Activated CD4-positive, CD25-positive, alpha-beta regulatory T cell treated with anti-CD3 and anti-CD28 coated beads, Interleukin-2, amount 50 U/mL, for 24 hours (primary cell): ENCODE measurements around the gene ATG14.
A peak's percentile ranks its signal among the peaks of the same experiment; 100 is the strongest.
"Not testable (repeated sequence)": the region's sequence is repeated elsewhere in the genome, so short reads cannot be mapped to it uniquely, and the experiment has no call there.

Experiments
- ATAC-seq, 2 donors: fragments of 150-1000 bp; cut with Tn5 transposase; one replicate each; pipeline ENCODE4 v1.10.0; 2021; ENCODE audit warnings: mild to moderate bottlenecking in 1 of 2, moderate library complexity in 1 of 2

Gene ATG14

DNA sequence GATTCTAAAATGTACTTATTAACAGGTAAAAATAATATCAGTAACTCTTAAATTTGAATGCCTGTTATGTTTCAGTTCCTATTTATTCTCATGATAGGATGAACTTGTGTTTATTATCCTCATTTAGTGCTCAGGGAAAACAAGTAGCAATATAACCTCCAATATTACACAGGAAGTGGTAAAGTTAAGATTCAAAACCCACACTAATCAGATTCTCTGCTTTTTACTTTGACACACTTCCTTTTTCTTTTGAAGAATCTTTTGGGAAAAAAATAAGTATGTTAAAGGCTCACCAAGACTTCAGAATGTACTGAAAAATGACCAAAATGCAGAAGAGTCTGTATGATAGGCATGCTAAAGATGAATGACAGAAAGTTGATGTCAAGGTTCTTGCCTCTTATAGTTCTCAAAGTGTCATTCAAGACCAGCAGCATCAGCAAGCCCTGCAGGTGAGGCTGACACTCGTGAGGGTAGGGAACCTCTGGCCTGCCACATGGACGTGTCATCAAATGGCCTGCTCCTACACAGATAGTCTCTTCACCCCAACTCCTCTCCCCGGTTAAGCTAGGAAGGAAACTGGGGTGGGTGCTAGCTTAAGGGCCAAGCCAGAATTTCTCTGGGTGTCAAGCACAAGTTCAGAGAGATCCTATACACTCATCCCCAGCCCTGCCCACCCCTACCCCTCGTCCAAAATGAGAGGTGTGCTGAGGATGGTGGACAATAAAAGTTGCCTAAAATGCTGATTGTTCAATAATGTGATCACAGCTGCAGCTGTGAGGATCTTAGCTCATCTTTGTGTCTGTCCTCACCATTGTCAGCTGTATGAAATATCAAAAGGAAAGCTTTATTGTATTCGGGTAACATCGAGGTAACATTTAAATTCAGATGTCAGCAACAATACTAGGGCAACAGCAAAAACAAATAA lies 22.5 kb upstream of the ATG14 start:
- peak; percentile 23 to 36 for ATAC-seq

DNA sequence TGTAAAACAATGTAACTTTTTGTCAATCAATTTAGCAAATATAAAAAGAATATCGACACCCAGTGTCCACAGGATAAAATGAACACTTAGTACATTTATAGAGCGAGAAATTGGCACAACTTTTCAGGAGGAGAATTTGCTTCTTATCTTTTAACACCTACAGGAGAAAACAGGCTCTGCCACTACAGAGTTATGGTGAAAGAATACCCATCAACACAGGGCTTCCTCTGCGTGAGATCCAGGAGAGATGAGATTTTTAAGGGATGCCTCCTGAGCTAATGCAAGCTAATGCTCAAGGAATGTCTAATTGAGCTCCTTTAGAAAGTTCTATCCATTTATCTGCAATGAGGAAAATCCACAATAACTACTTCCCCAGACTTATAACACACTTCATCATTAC lies 21.0 kb upstream of the ATG14 start:
- ATAC-seq, result no peak

DNA sequence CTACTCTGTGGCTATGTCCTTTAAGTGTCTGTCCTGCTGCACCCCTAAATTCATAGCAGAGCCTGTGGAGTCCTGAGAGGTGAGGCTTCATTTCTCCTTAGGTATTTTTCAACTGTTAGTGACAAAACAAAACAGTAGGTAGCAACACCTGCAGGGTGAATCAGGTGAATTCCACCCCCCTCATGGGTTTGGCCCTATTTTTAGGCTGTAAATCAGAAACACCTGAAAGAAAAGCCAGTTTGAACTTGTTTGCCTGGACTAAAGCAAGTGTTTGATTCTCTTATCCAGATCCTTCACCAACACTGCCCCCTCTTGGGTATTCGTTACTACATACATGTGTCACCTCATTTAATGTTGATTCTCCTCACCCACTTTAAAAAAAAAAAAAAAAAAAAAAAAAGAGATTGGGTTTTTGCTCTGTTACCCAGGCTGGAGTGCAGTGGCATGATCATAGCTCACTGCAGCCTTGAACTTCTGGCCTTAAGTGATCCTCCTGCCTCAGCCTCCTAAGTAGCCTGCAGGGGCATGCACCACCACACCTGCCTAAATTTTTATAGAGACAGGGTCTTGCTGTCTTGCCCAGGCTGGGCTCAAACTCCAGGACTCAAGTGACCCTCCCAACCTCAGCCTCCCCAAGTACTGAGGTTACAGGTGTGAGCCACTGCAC lies 18.5 kb upstream of the ATG14 start:
- ATAC-seq, result peak; percentile 82 to 85

DNA sequence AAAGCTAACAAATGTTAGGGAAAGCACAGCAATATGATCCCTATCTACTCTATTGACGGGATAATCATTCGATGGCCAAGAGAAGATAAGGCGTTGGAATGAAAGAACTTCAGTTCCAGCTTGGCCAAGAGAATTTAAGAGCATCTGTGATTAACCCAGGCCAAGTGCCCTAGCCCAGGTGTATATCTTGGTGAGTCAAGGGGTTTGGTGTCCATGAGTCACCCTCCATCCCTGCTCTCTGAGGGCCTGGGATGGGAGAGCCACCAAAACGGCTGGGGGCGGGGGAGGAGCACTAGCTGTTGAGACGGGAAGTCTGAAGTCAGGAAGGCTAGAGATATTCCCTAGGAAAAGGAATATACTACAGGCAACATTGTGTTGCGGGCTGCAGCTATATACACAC lies 15.8 kb upstream of the ATG14 start:
- ATAC-seq, result no peak

DNA sequence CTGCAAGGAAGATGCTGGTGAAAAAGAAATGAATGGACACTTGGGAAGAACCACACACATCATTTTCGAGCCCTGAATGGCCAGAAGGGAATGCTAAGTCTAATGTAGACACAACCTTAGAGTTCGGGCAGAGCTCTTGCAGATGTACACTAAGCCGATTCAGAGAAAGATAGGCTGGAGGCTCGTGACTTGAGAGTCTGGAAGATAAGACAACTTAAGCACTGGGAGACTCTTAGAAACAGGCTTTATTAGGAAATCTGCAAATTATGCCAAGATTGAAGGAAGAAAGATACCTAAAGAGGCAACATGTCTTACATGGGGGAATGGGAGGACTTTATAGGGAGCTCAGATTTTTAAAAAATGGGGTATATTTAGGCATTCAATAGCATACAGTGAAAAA lies 15.3 kb upstream of the ATG14 start:
- no peak for ATAC-seq

DNA sequence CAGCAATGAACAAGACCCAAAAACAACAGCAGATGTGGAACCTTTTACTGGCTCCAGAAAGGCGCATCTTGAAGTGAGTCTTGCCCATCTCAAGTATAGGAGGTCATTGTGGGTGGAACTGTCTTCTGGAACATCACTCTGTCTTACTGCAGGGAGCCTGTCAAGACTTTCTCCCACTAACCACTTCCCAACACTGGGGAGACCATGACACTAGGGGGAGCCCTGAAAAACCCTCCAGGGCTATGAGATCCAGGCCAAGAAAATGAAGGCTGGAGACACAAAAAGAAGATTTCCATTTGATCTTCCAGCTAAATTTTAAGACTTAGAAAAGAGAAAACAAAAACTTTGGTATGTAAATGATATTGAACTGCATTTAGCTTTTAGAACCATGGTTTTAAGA lies 13.5 kb upstream of the ATG14 start:
- no peak for ATAC-seq

DNA sequence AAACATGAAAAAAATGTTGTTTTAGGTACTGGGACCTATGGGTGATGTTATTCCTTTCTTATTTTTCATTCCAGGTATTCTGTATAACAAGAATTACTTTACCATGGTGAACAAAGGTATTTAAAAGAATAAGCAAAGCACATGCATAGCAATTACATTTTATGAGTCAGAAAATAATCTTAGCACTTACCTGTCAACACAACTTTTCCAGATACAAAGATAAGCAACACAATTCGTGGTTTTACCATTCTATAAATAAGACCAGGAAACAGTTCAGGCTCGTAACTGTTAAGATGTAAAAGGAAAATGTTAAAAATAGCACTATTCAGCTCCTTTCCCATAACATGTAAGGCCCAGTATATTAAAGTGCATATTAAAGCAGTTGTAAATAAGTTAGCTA lies 12.3 kb upstream of the ATG14 start:
- no peak for ATAC-seq

DNA sequence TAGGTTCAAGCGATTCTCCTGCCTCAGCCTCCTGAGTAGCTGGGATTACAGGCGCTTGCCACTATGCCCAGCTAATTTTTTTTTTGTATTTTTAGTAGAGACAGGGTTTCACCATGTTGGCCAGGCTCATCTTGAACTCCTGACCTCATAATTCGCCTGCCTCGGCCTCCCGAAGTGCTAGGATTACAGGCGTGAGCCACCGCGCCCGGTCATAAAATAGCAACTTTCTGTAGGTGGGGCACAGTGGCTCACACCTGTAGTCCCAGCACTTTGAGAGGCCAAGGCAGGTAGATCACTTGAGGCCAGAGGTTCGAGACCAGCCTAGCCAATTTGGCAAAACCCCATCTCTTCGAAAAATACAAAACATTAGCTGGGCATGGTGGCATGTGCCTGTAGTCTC lies 10.7 kb upstream of the ATG14 start:
- ATAC-seq, result not testable (repeated sequence)

DNA sequence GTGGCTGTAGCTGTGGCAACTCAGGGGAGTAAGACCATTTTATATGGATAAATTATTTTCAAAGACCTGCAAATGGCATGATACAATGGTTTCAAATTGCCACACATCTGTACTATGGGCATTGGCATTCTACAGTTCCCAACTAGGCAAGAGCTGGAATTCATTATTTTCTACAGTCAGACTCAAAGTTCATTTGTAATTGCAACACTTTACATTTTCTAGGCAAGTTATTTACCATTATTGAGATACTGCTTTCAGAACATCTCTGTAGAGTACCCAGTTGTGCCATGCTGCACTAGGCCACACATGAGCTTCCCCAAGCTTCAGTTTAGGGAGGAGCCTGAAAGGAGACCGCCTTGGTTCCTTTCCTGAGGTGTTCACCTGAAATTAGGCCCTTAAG lies 8.0 kb upstream of the ATG14 start:
- no peak for ATAC-seq

DNA sequence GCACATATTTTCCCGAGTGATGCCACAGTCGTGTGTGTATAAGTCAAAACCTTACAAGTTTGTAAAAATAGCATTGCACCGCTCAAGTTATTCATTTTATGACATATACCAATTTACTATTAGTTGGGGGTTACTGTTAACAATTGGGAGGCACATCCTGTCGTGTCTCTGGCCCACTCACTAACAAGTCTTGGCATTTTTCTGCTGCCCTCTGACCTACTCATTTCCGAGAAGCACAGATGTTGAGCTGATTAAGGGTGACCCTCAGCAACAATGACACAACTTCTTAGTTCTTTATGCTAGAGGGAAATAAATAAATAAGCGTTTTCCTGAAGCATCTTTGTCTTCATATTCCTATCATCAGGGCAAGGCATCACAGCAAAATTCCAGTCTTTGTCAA lies 6.8 kb upstream of the ATG14 start:
- ATAC-seq, result no peak

DNA sequence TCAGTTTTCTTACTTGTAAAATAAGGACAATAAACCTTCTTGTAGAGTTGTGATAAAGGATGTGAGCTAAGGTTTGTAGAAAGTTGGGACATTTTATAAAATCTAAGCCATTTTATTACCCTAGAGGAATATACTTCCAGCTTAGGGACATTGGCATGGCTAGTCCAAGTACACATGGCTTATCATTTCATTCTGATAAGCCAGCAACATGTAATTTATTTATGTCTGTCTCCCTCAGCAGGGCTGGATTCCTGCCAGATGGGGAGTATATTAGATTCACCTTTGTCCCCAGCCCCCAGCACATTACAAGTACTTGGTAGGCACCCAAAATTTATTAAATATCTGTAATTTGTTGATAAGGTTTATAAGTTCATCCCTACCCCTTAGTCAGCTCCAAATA lies 6.3 kb upstream of the ATG14 start:
- ATAC-seq, result no peak

DNA sequence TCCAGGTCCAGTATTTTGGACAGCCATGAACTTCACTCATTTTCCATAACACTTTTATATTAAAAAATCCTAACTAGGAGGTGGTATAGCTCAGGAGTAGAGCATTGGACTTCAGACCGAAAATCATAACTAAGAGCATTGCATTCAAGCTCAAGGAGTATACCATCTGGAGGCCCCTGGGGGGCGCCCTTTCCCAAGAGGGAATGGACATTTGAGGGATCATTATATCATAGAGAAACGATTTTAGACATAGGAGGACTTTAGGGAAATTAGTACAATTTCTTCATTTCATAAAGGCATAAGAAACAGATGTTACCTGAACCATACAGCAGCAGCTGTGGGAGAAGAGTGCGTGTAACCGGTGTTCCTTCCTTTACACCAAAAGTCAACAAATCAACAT lies 5.2 kb upstream of the ATG14 start:
- no peak for ATAC-seq

DNA sequence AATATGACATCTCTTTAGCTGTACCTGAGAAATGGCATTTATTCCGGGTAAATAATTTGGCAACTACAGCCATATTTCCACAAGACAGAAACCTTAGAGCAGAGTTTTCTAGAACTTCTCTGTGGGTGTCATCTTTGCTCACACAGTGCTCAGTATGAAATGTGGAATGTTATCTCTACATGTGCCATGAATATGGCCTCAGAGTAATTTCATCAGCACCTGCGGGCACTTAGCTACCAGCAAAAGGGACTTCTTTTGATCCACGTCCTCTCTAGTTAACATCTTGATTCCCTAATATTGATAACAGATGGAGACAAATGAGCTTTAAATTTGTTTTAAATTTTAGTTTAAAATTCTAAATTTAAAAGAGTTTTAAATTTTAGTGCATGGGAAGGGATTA lies 2.9 kb upstream of the ATG14 start:
- ATAC-seq, result no peak

DNA sequence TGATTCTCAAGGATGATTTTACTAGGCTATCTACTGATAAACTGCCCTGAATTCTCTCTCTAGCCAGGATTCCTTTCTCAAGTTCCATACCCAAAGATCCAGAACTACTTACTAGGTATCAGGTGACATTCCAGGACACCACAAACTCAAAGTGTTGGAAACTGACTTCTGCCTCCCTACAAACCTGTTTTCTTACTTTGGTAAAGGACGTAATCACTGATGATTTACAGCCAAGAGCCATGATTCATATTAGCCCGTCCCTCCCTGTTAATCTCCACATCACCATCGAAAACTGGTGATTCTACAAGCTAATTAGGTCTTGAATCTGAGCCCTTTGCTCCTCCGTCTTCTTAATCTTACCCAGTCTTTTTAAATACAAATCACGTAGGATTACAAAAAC lies 1.0 kb upstream of the ATG14 start:
- ATAC-seq, result no peak

DNA sequence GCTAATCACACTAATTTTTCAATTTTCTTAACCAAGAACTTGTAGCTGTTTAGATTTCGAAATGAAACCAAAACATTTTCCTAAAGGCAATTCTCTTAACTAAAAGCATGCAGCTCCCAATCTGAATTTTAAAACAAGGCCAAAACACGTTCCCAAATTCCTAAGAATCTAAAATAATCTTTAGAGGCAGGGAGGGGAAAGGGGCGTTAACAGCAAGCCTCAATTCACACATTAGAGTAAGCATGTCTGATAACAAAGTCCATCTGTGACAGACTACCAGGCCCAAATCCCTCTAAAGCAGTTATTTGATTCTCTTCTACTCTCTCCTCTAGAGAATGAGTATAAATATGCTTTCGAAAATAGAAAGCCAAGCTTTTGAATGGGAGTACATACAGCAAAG lies 754 bp downstream of the ATG14 start:
- ATAC-seq, result no peak

DNA sequence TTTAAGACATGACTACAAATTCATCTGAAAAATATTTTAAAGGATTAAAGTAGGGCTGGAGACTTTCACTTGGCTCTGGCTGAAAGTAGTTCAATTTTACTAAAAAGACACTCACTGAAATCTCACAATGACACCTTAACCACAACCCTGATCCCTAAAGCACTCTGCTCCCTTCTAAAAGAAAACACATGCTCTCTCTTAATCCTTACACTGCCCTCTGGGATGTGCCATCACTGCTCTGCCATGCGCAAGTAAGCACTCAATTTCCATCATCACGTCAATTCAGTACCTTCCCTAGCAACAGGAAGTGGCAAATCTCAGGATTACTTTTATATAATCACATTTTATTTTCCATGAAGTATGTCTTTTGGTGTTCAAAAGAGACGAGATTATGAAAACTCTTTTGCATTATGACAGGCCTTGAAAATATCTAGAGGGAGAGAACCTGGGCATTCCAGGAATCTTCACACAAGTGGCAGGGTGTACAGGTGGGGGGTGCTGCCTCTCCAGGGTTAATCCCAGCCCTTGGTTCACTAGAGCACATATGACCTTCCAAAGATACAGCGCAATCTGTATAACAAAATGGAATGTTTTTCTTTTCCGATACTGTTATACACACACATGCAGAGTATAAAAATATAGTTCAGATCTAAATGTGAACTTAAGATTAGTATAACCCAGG lies 7.3 kb downstream of the ATG14 start:
- no peak for ATAC-seq

DNA sequence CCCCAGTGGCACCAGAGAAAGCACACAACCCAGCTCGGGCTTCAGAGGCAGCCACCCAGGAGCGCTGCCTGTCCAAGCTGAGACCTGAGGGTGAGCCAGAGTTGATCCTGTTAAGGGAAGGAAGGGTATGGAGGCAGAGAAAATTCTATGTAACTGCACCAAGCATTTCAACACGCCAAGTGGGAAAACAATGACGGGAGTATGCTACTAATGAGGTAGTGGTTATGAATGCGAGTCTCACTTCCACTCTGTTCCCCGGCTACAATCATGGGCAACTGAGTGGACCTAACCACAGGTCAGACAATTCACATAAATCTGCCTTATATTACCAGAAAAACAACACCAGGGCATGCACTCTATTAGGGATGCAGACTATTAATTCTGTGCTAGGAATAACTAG lies 9.9 kb downstream of the ATG14 start:
- ATAC-seq, result no peak

DNA sequence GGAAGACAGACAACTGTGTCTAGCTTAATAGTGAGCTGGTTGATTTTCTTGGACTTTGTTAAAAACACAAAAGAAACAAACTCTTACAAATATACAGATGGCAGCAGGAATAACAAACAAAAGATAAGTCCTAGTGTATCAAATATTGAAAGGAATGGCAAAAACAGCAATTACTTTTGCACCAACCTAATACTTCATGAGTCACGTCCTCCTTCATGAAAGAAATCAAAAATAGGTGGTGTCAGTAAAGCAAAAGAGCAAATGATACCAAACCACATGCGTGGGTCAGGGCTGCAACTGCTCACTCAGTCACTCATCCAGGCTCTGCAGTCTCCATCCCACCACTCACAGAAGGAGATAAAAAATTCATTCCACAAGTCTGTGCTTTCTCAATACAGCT lies 11.8 kb downstream of the ATG14 start:
- ATAC-seq, result peak; percentile 55 to 64

DNA sequence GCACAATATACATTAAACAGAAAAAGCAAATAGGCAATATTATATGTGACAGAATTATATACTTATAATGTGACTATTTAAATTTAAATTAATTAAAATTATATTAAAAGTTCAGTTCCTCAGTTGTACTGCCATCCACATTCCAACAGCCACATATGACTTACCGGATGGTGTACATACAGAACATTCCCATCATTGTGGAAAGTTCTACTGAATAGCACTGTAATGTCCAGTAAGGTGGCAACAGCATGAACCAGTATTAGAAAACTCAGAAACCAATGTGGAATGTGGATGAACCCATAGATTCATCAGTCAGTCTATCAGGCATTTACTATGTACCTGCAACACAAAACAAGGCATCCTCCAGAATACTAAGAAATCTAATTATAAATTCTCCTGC lies 12.4 kb downstream of the ATG14 start:
- ATAC-seq, result no peak

DNA sequence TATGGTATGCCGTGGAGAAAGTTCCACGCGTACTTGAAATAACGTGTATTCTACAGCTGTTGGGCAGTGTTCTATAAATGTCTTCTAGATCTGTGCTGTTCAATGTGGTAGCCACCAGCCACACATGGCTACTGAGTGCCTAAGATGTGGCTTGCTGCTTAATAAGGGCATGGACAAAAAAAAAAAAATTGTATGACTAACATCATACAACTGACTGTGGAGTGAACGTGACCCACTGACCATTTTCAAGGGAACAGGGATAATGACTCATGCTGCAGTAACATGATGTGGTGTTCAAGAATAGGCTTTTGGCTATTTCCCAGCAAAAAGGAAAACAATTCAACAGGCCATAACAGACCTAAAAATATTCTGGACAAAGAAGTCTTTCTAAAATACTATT lies 13.0 kb downstream of the ATG14 start:
- no peak for ATAC-seq

DNA sequence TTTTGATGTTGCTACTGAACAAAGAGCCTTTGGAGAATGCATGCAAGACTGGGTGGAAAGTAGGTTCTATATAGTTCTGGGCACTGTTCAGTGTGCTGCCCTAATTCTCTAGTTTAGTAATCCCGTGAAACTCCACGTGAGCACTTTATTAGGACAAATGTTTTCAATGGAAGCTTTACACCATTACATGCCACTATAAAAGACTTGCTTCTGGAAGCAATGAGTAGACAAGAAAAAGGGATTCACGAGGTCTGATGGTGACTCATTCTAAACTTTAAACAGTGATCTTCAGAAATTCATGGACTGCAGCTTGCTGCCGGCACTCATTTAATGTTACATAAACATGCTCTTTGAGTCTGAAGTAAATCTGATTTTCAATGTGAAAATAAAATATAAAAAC lies 22.3 kb downstream of the ATG14 start:
- ATAC-seq, result no peak

DNA sequence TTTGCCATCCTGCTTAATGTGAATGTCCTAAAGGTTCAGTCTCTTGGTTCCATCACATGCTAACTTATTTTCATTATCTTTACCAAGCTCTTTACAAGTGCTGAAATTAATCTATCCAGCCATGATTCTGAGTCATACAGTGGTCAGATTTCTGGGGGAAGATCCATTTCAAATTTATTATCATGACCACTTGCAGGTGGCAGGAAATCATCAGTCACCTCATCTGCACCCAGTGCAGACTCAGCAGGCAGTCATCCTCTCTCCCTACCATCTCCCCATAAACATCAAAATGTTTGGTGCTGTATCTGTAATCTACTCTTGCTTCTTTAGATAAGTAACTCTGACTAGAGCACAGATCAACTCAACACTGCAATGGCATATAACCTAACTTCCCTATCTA lies 23.5 kb downstream of the ATG14 start:
- ATAC-seq, result peak; percentile 45 to 78

DNA sequence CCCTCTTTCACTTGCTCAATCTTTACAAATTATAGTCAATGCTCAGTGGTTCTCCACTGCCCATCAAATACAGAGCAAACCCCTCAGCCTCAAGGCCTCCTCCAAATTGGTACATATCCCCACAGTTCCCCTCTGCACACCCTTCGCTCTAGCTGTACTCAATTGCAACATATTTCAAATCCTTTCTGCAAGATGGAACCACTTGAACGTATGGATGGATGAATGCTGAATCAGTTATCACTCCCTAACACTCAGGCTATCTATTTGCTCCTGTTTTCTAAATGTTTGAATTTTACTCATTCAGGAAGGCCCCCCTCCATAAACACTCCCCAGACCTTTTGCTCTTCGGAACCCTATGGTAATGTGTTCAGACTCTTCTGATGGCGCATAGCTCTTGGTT lies 24.5 kb downstream of the ATG14 start:
- ATAC-seq, result no peak
